LNCaP clone FGC (cell line): ENCODE data around the gene ZNF768.
A peak's percentile ranks its signal among the peaks of the same experiment; 100 is the strongest.

Experiments used
- DNase-seq: peaks from one replicate; pipeline ENCODE4 v3.0.0-alpha.2; 2011; ENCODE audit warnings: low read depth
- H3K4me3 ChIP-seq: 2 replicates; pipeline ENCODE4 v1.5.1; 2011; ENCODE audit warnings: mild to moderate bottlenecking, low read depth, low read length, control low read depth
- CTCF ChIP-seq: IDR thresholded peaks from 2 replicates; pipeline ENCODE4 v1.5.1; 2012; ENCODE audit warnings: mild to moderate bottlenecking; ENCODE audit not compliant: control insufficient read depth, insufficient read depth; ENCODE audit errors: extremely low read depth

Gene ZNF768

GRCh38 chr16:30561089-30561816 lies 34.9 kb upstream of the ZNF768 start:
- H3K4me3 ChIP-seq = no peak overlapping the region
- DNase-seq = no peak
- no peak for TF ChIP-seq CTCF

- H3K4me3 ChIP-seq = no peak overlapping the region
- DNase-seq = no peak
- TF ChIP-seq CTCF = no peak
Observed at GRCh38 chr16:30559690-30560089, 33.3 kb upstream of the ZNF768 start.

- no peak for TF ChIP-seq CTCF
- no peak for DNase-seq
- peak overlapping the region; percentile 81 for H3K4me3 ChIP-seq
Observed at GRCh38 chr16:30558789-30559377, 32.5 kb upstream of the ZNF768 start.

GRCh38 chr16:30557957-30558788 lies 31.8 kb upstream of the ZNF768 start, which contains the start of gene ZNF764:
ZNF764 (minus strand) TSS chr16:30558374; CDS start chr16:30558182, 192 bp downstream.
- H3K4me3 ChIP-seq = peak within 1 kb of the TSS; percentile 81
- TF ChIP-seq CTCF = no peak
- DNase-seq = peak; percentile 92

- H3K4me3 ChIP-seq = peak overlapping the region; percentile 81
- no peak for DNase-seq
- no peak for TF ChIP-seq CTCF
Observed at GRCh38 chr16:30557707-30557956, 31.3 kb upstream of the ZNF768 start.

- peak; percentile 70 for DNase-seq
- TF ChIP-seq CTCF = no peak
- no peak overlapping the region for H3K4me3 ChIP-seq
Observed at GRCh38 chr16:30556125-30556473, 29.7 kb upstream of the ZNF768 start.
